Glutamatergic neuron (in vitro differentiated cells): Measurements from ENCODE around the gene PCP2. TPM values are rescaled to one million over a fixed set of nuclear protein-coding genes. Genes with fewer than 3 reads are reported as not detected.

Source experiments
- DNase-seq: peaks from one replicate; pipeline ENCODE4 v3.0.0; 2022
- H3K27ac Mint-ChIP-seq: one replicate; pipeline ENCODE4 v1.8.0; 2020; ENCODE audit warnings: mild to moderate bottlenecking, mixed read lengths, inconsistent platforms; ENCODE audit not compliant: unreplicated experiment
- H3K27me3 Mint-ChIP-seq: one replicate; pipeline ENCODE4 v1.8.0; 2020; ENCODE audit warnings: mild to moderate bottlenecking, moderate library complexity, mixed read lengths, inconsistent platforms; ENCODE audit not compliant: unreplicated experiment
- H3K36me3 Mint-ChIP-seq: one replicate; pipeline ENCODE4 v1.8.0; 2020; ENCODE audit warnings: mild to moderate bottlenecking, mixed read lengths, inconsistent platforms; ENCODE audit not compliant: unreplicated experiment
- H3K4me1 Mint-ChIP-seq: one replicate; pipeline ENCODE4 v1.8.0; 2020; ENCODE audit warnings: mild to moderate bottlenecking, low read depth, mixed read lengths, inconsistent platforms; ENCODE audit not compliant: unreplicated experiment
- H3K4me3 Mint-ChIP-seq: one replicate; pipeline ENCODE4 v1.8.0; 2020; ENCODE audit warnings: mild to moderate bottlenecking, mixed read lengths, inconsistent platforms; ENCODE audit not compliant: unreplicated experiment
- H3K9me3 Mint-ChIP-seq: one replicate; pipeline ENCODE4 v1.8.0; 2020; ENCODE audit warnings: mild to moderate bottlenecking, moderate library complexity, mixed read lengths, inconsistent platforms; ENCODE audit not compliant: unreplicated experiment
- total RNA-seq: library from RNA; stranded (reverse); fragmentation: NEBNext Ultra II Directional; extraction: Animal tissue kit (Norgen Biotek cat#: 25700); gene quantifications from one replicate; pipeline ENCODE4 v1.2.1, GENCODE V29; 2021; ENCODE audit not compliant: unreplicated experiment
- TF ChIP-seq, protein P1 (sequence below): fragments of 200-600 bp; sonication (generic); IDR thresholded peaks from one replicate; pipeline ENCODE4 v1.5.0; 2021; ENCODE audit not compliant: partially characterized antibody, unreplicated experiment

PCP2 gene
- total RNA-seq, 1 donor from 2014 or later, result not detected

DNA sequence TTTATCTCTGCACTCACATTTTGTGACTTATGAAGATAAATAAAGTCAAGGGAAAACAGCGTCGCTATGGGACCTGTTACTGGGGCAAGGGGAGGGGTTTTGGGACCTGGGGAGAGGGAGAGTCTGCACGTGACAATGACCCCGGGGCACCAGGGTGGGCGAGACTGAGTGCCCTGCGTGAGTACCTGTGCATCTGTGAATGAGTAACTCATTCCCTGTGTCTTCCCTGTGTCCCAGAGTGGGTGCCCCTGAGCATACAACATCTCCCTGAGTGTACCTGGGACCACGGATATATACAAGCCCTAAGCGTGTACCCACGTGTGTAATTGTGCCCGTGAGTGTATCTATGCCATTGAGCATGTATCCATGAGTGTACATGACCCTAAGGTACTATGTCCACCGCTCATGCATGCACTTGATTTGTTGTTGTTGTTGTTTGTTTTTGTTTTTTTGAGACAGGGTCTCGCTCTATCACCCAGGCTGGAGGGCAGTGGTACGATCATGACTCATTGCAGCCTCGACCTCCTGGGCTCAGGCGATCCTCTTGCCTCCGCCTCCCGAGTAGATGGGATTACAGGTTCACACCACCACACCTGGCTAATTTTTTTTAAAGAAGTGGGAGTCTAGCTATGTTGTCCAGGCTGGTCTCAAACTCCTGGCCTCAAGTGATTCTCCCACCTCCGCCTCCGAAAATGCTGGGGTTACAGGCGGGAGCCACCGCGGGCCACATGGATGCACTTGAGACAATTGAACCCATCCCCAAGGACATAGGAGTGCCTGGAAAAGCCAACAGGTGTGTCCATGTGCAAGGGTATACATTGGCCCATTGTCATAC is 46.5 kb upstream of the PCP2 start:
- no peak overlapping the region for H3K27ac Mint-ChIP-seq

DNA sequence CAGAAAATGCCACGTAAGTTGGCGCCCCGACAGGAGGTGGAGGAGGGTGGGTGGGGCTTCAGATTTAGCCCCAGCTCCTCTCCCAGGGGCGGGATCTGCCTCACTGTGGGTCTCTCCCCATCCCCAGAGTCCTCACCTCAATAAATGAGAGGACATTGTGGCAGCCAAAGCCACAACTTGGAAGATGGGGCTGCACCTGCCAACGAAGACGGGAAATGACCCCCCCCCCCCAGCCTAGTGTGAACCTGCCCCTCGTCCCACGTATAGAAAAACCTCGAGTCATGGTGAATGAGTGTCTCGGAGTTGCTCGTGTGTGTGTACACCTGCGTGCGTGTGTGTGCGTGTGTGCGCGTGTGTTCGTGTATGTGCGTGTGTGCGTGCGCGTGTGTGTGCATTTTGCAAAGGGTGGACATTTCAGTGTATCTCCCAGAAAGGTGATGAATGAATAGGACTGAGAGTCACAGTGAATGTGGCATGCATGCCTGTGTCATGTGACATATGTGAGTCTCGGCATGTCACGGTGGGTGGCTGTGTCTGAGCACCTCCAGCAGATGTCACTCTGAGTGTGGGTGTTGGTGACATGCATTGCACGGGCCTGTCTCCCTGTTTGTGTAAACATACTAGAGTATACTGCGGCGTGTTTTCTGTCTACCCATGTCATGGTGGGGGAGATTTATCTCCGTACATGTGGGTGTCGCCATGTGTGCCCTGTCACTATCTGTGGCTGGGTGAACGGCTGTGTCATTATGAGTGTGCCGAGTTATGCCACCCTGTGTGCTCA is 45.6 kb upstream of the PCP2 start:
- Mint-ChIP-seq H3K9me3 (peaks cover 7% of the 10 kb centered on the region), H3K4me1 (peaks cover 14% of the 10 kb centered on the region), H3K27me3 (peaks cover 8% of the 10 kb centered on the region), H3K27ac (peak overlapping the region; percentile 74), H3K36me3 (peaks cover 6% of the 10 kb centered on the region), H3K4me3 (peak overlapping the region; percentile 61)
- TF ChIP-seq, protein P1, sequence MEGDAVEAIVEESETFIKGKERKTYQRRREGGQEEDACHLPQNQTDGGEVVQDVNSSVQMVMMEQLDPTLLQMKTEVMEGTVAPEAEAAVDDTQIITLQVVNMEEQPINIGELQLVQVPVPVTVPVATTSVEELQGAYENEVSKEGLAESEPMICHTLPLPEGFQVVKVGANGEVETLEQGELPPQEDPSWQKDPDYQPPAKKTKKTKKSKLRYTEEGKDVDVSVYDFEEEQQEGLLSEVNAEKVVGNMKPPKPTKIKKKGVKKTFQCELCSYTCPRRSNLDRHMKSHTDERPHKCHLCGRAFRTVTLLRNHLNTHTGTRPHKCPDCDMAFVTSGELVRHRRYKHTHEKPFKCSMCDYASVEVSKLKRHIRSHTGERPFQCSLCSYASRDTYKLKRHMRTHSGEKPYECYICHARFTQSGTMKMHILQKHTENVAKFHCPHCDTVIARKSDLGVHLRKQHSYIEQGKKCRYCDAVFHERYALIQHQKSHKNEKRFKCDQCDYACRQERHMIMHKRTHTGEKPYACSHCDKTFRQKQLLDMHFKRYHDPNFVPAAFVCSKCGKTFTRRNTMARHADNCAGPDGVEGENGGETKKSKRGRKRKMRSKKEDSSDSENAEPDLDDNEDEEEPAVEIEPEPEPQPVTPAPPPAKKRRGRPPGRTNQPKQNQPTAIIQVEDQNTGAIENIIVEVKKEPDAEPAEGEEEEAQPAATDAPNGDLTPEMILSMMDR, result no peak
- DNase-seq, result peak; percentile 36

More for the DNA sequence above, 46.5 kb upstream of the PCP2 start:
- H3K4me3 Mint-ChIP-seq, result peak overlapping the region; percentile 76
- H3K9me3 Mint-ChIP-seq, result peaks cover 7% of the 10 kb centered on the region
- no peaks in the 10 kb centered on the region for H3K36me3 Mint-ChIP-seq
- H3K4me1 Mint-ChIP-seq, result peaks cover 14% of the 10 kb centered on the region
- TF ChIP-seq, protein P1, result no peak
- no peak for DNase-seq
- H3K27me3 Mint-ChIP-seq, result peaks cover 8% of the 10 kb centered on the region

DNA sequence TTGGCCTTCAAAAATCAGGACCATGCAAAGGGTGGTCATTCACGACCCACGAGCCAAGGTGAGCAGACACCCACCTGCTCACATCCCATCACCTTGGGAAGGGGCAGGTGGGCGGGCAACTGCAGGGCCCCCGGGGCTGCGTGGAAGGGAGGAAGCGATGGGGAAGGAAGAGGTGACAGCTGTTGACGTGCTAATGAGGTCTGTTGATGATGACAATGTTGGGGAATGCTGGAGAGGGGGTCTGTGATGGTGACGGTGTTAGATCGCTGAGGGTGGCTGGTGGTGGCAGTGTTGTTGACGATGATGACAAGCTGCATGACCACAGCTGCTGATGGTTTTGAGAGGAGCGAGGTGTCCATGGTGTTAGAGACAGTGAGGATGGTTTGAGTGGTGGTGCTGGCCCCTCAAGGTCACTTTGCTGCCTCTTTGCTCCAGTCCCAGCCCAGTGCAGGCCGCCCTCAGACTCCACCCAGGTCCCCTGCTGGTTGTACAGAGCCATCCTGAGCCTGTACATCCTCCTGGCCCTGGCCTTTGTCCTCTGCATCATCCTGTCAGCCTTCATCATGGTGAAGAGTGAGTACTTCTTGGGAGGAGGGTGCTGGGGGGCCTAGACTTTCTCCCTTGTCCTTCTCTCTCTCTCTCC is 44.3 kb upstream of the PCP2 start:
- no peak overlapping the region for H3K27ac Mint-ChIP-seq

DNA sequence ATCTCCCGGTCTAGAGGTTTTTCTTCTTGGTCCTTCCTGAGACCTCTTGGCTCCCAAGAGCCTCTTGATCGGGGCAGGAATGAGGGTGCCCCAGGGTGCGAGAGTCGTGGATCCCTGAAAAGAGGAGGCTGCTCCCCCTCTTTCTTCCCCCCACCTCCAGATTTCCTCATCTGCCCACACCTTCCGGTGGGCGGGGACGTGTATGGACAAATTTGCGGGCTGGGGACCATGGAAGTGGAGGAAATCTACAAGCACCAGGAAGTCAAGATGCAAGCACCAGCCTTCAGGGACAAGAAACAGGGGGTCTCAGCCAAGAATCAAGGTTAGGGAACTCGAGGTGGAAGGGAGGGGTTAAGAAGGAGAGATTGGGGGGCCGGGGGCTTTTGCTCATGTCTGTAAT is 43.3 kb upstream of the PCP2 start, which contains the start of gene MCEMP1:
MCEMP1 (plus strand) TSS at position 237 of the 400 bp plus-strand sequence; CDS start at position 268, 31 bp downstream.
- Mint-ChIP-seq H3K4me3 (no peak within 1 kb of the TSS), H3K27ac (no peak within 1 kb of the TSS), H3K9me3 (peaks cover 7% of the 10 kb centered on the region), H3K4me1 (peaks cover 11% of the 10 kb centered on the region), H3K36me3 (peaks cover 10% of the 10 kb centered on the region), H3K27me3 (peaks cover 10% of the 10 kb centered on the region)
- TF ChIP-seq, protein P1, result no peak
- DNase-seq, result no peak

More for the DNA sequence above, 44.3 kb upstream of the PCP2 start:
- Mint-ChIP-seq H3K36me3 (peaks cover 10% of the 10 kb centered on the region), H3K9me3 (peaks cover 7% of the 10 kb centered on the region), H3K4me3 (peak overlapping the region; percentile 25), H3K4me1 (peaks cover 14% of the 10 kb centered on the region), H3K27me3 (peaks cover 10% of the 10 kb centered on the region)
- TF ChIP-seq, protein P1, result no peak
- DNase-seq, result no peak
